Measurements from ENCODE around the gene DCLK2.

Gene DCLK2

DNA sequence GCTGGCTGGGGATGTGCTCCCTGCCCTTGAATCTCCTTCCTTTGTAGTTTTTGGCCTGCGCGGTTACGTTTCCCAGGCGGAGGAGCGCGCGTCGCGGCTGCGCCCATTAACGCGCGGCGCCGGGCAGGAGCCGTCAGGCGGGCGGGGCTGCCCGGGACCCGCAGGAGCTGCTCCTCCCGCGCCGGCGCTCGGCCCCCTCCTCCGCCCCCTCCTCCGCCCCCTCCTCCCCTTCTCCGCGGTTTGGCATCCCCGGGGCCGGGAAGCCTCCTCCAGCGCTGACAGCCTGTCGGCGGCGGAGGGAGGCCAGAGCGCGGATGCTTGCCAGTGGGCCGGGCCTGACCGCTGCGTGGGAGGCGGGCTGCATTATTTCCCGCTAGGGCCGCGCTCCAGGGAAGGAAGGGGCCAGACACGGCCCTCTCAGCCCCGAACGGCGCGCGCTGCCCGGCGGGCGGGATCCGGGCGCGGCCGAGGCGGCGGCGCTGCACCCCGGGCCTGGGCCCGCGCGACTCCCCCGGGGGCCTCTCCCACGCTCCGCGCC, at the start of gene DCLK2:
DCLK2 (plus strand) TSS at position 405 of the 538 bp plus-strand sequence. CDS start 583 bp downstream, outside the sequence.
- Mint-ChIP-seq H3K9me3 (no peaks in the 10 kb centered on the region), H3K4me1 (no peaks in the 10 kb centered on the region), H3K36me3 (no peaks in the 10 kb centered on the region), H3K27ac (no peak within 1 kb of the TSS), H3K27me3 (peaks cover 32% of the 10 kb centered on the region), H3K4me3 (peak within 1 kb of the TSS; percentile 72)

DNA sequence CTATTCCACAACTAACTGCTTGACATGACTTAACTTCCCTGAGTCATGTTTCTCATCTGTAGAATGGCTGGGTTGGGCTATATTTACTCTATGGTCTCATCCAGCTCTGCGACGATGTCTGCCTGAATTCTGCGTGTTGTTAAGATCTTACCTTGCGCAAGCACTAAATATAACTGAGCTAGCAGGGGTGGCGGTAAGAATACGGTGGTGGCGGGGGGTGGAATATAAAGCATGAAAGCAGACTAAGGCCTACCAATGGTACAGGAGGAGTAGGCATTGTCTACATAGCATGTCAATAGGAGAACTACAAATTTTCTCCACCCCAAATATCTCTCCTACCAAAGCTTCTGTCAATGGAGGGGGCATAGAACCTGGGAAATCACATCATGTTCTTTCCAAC, 45.7 kb upstream of the DCLK2 start:
- Mint-ChIP-seq H3K27ac (no peak overlapping the region), H3K27me3 (peaks cover 4% of the 10 kb centered on the region), H3K9me3 (peaks cover 9% of the 10 kb centered on the region), H3K36me3 (no peaks in the 10 kb centered on the region), H3K4me1 (no peaks in the 10 kb centered on the region), H3K4me3 (no peak overlapping the region)

DNA sequence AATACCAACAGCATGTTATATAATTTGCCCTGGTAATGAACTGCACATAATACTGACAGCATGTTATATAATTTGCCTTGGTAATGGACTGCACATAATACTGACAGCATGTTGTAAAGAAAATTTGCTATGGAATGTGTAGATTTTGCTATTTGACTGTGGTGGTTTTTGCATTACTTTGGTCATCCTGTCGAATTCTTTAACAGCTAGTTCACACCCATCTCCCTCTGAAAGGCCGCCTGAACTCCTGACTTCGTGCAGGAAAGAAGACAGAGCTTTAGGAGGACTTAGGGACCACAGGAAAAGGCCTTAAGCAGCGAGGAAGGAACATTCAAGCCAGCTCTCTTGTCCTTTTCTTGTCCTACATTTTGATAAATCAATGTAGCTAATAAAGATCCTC, 45.2 kb upstream of the DCLK2 start:
- Mint-ChIP-seq H3K27ac (no peak overlapping the region), H3K4me3 (no peak overlapping the region), H3K27me3 (peaks cover 4% of the 10 kb centered on the region), H3K4me1 (no peaks in the 10 kb centered on the region), H3K9me3 (peaks cover 4% of the 10 kb centered on the region), H3K36me3 (no peaks in the 10 kb centered on the region)

DNA sequence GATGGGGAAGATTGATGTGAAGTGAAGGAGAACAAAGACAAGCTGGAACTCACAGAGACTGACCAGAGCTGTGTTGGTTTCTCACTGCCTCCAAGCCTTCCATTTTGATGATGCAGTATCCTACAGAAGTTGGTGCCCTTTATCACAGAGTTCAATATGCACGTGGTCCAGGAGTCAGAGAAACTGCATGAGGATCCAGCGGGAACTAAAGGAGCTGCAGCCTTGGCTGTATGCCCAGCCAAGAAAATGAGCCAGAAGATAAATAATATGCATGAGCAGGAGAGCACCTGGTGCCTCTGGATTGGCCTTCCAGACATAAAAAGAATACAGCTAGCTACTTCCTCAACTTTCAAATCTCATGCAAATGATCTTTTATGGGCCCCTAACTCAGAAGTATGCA, 44.3 kb upstream of the DCLK2 start:
- H3K36me3 Mint-ChIP-seq = no peaks in the 10 kb centered on the region
- no peak overlapping the region for H3K4me3 Mint-ChIP-seq
- H3K27me3 Mint-ChIP-seq = peaks cover 4% of the 10 kb centered on the region
- H3K4me1 Mint-ChIP-seq = no peaks in the 10 kb centered on the region
- no peak overlapping the region for H3K27ac Mint-ChIP-seq
- H3K9me3 Mint-ChIP-seq = peaks cover 4% of the 10 kb centered on the region

DNA sequence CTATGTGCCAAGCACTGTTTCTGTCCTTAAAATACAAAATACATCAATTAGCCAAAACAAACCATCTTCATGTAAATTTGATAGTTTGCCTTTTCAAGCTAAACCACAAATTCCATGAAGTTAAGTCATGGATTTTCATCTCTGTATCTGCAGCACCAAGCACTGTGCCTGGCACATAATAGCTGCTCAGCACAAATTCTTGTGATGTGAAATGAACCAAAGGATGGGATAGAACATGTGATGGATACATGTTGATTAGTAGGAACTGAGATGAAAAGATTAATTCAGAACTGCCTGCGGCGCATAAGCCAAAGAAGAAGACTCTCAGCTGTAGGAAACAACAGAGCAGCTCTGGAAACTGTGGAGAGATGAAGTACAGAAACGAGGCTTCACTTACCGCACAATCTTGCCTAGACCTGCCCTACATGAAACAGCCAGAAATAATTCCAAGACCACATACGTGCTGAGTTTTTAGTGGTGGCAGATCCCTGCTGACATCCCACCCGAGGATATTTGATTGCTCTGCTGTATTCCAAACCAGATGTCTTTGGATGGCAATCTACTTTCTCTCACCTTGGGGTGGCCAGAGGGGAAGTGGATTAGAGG, 40.9 kb upstream of the DCLK2 start:
- H3K27ac Mint-ChIP-seq = no peak overlapping the region
- peaks cover 4% of the 10 kb centered on the region for H3K9me3 Mint-ChIP-seq
- H3K4me1 Mint-ChIP-seq = no peaks in the 10 kb centered on the region
- peaks cover 8% of the 10 kb centered on the region for H3K27me3 Mint-ChIP-seq
- no peaks in the 10 kb centered on the region for H3K36me3 Mint-ChIP-seq
- no peak overlapping the region for H3K4me3 Mint-ChIP-seq

DNA sequence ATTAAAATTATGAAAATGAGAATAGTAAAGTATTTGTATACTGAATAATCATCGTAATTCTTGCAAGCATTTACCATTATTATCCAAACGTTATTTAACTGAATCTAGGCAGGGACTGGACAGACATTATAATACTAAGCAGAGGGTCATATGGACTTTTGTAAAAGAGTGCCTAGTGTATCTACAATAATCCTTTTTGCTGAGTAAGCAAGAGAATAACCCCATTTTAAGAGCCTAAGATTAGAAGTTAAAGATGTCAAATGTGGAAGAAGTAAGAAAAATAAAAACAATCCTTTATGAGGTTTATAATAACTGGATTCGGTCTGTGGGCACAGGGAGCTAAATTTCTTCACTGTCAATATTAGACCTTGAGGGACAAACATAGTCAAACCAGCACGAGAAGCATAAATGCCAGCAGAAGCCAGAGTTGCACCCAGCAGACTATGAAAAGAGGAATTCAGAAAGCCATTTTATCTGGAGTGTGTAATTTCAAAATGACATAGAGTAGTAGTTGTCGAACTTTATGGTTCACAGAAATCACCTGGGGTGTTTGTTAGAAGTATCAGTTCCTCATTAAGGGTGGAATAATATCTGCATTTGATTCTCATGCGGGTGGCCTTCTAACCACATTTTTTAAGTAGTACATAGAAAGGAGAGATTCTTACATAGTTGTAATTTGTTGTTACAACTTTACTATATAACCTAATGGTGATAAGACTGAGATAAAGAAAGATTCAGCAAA, 39.7 kb upstream of the DCLK2 start:
- H3K27me3 Mint-ChIP-seq = peaks cover 8% of the 10 kb centered on the region
- H3K27ac Mint-ChIP-seq = no peak overlapping the region

DNA sequence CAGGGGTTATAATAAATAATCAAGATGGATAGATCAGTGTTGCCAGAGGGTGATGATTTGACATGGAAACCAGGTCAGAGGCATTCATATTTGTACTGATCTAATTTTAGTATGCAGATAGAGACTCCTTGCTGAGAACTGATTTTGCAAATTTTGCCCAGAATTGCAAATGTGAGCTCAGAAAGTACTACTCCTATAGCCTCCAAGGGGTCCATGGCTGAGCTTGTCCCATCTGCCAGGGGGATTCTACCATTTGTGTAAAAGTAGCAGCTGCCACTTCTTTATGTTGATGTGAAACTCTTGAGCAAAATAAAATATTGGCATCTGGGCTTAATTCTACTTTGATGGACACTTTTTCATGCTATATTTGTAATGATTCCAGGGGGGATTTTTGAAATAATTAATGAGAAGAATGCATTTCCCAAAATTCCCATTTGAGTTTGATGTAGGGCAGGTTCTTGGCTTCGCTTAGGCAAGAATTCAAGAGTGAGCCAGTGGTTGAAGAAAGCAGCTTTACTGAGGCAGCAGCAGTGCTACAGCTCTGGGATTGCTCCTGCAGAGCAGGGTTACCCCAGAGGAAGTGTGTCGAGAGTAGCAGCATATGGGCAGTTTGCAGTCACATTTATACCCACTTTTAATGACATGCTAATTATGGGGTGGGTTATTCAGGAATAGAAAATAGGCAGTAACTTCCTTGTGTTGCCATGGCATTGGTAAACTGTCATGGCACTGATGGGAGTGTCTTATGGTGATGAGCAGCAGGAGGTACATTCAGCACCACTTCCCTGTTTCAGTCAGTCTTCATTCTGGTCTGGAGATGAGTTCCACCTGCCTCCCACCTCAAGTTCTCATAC, 38.7 kb upstream of the DCLK2 start:
- H3K9me3 Mint-ChIP-seq = peaks cover 4% of the 10 kb centered on the region
- no peaks in the 10 kb centered on the region for H3K4me1 Mint-ChIP-seq
- no peak overlapping the region for H3K27ac Mint-ChIP-seq
- H3K4me3 Mint-ChIP-seq = no peak overlapping the region
- H3K27me3 Mint-ChIP-seq = peaks cover 9% of the 10 kb centered on the region
- H3K36me3 Mint-ChIP-seq = no peaks in the 10 kb centered on the region

More for the DNA sequence above, 39.7 kb upstream of the DCLK2 start:
- H3K4me1 Mint-ChIP-seq = no peaks in the 10 kb centered on the region
- no peaks in the 10 kb centered on the region for H3K36me3 Mint-ChIP-seq
- no peak overlapping the region for H3K4me3 Mint-ChIP-seq
- peaks cover 4% of the 10 kb centered on the region for H3K9me3 Mint-ChIP-seq

DNA sequence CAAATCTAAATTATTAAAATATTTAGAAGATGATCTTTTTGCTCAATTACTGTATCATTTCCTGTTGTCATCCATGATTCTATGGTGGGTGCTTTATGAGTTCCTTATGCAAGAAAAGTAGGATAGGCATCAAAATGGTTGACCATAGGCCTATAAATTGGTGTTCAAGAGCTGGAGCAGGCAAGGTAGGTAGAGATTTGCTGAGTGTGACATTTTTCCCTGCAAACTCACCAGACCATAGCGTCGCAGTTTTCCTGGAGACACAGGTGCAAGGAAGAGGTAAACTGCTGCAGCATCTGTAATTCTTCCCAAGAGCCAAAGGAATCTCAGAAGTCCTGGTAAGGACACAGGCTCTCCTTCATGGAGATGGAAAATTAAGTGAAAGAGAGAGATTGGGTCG, 33.7 kb upstream of the DCLK2 start:
- Mint-ChIP-seq H3K27me3 (peaks cover 10% of the 10 kb centered on the region), H3K4me1 (no peaks in the 10 kb centered on the region), H3K4me3 (no peak overlapping the region), H3K9me3 (no peaks in the 10 kb centered on the region), H3K27ac (no peak overlapping the region), H3K36me3 (no peaks in the 10 kb centered on the region)

DNA sequence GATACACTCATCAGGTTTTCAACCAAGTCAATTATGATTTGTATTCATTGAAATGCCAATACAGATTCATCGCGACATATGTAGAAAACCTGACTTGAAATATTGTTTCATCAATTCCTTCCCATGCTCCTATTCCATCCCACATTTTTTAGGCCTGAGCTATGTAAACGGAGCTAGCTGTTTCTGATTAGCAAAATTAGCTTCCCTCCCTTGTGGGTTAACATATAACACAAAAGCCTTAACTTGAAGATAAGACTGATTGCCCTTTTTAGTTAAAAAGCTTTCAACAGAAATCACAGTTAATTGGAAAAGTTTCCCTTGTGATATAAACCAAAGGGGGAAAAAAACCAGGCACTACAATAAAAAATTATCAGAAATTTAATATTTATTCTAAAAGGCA, 32.8 kb upstream of the DCLK2 start:
- Mint-ChIP-seq H3K27ac (no peak overlapping the region), H3K4me1 (no peaks in the 10 kb centered on the region), H3K9me3 (no peaks in the 10 kb centered on the region), H3K4me3 (no peak overlapping the region), H3K36me3 (no peaks in the 10 kb centered on the region), H3K27me3 (peaks cover 10% of the 10 kb centered on the region)

DNA sequence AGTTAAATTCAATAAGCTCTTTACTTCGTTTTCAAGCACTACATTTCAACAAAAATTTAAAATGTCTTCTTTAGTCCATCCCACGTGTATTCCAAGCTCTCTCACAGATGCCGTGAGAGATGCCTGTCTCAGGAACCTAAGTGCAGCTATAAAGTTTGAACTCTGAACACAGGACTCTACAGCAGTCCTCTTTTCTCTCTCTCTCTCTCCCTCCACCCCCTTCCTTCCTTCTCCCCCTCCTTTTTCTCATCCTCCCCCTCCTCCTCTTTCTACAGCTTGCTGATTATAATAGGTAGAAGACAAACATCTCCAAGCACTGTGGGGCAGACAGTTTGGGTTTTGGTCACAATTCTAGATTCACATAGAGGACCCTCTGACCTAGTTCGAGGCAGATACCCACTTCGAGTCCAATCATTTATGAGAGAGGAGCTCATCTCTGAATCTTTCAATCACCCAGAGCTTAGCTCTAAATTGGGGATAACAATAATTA, 31.5 kb upstream of the DCLK2 start:
- no peak overlapping the region for H3K4me3 Mint-ChIP-seq
- H3K27ac Mint-ChIP-seq = no peak overlapping the region
- no peaks in the 10 kb centered on the region for H3K36me3 Mint-ChIP-seq
- no peaks in the 10 kb centered on the region for H3K4me1 Mint-ChIP-seq
- H3K9me3 Mint-ChIP-seq = no peaks in the 10 kb centered on the region
- peaks cover 5% of the 10 kb centered on the region for H3K27me3 Mint-ChIP-seq

DNA sequence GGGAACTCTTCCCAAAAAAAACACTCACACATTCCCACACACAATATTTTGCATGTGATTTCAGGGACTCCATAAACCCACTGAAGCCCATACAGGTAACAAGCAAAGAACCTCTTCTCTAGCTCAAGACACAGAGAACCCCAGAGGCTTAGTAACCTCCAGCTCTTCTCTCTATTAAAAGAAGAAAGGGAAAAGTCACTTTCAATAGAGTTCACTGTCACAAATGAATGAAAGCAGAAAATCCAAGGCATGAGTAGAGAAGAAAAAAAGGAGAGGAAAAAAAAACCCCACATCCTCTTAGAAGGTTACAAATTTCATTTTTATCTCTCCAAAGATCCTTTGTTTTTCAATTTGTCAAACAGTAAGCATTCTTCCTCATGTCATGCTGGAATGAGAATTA, 30.7 kb upstream of the DCLK2 start:
- Mint-ChIP-seq H3K4me3 (no peak overlapping the region), H3K9me3 (no peaks in the 10 kb centered on the region), H3K4me1 (no peaks in the 10 kb centered on the region), H3K27ac (no peak overlapping the region), H3K27me3 (peaks cover 2% of the 10 kb centered on the region), H3K36me3 (no peaks in the 10 kb centered on the region)

DNA sequence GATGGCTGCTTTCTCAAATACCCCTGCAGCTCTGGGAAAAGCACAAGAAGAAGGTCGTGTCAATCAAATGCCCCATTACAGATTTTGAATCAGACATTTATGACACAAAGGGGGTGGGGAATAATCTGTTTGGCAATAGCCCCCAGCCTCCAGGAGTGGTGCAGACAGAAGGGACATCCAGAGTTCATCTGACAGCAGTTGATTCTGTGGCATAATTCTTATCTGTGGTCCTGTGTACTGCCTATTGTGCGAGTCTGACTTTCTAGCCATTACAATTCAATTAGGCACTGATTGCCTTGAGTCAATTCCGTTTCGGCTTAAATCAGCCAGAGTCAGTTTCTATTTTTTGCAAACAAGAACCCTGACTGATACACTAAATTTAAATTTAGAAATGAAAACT, 28.6 kb upstream of the DCLK2 start:
- H3K27ac Mint-ChIP-seq = no peak overlapping the region
- no peaks in the 10 kb centered on the region for H3K4me1 Mint-ChIP-seq
- no peaks in the 10 kb centered on the region for H3K36me3 Mint-ChIP-seq
- H3K4me3 Mint-ChIP-seq = no peak overlapping the region
- no peaks in the 10 kb centered on the region for H3K9me3 Mint-ChIP-seq
- H3K27me3 Mint-ChIP-seq = no peaks in the 10 kb centered on the region

DNA sequence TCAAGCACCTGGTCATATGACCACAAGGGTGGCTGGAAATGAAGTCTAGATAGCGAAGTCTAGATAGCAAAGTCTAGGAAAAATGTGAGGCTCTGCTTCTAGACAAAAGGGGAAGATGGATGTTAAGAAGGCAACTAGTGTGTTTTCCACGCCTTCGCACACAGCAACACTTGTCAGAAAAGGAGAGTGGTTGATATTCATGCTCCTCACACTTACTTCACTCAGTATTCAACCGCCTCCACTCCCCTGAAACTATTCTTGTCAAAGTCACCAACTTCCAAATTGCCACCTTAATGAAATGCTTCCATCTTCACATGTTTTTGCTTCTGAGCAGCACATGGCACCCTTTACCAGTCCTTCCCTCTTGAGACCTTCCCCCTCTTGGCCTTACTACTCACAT, 27.7 kb upstream of the DCLK2 start:
- no peak overlapping the region for H3K27ac Mint-ChIP-seq
- H3K4me3 Mint-ChIP-seq = no peak overlapping the region
- no peaks in the 10 kb centered on the region for H3K36me3 Mint-ChIP-seq
- no peaks in the 10 kb centered on the region for H3K9me3 Mint-ChIP-seq
- no peaks in the 10 kb centered on the region for H3K4me1 Mint-ChIP-seq
- H3K27me3 Mint-ChIP-seq = no peaks in the 10 kb centered on the region

DNA sequence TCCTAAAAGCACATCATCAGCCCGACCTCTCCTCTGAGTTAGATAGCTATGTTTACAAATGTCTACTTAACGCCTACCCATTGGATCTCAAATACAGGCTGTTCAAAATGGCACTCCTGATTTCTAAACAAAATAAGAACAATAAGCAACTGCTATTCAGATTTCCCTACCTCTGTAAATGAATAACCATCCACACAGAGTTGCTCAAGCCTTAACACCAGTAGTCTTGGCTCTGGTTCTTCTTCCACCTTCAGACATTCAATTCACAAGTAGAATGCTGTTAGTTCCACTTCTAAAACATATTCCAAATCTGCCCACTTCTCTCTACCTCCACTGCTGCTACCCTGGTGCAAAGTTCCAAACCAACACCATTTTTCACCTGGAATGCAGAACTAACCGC, 27.1 kb upstream of the DCLK2 start:
- H3K27ac Mint-ChIP-seq = no peak overlapping the region
- no peak overlapping the region for H3K4me3 Mint-ChIP-seq
- no peaks in the 10 kb centered on the region for H3K4me1 Mint-ChIP-seq
- H3K36me3 Mint-ChIP-seq = no peaks in the 10 kb centered on the region
- H3K27me3 Mint-ChIP-seq = no peaks in the 10 kb centered on the region
- no peaks in the 10 kb centered on the region for H3K9me3 Mint-ChIP-seq

DNA sequence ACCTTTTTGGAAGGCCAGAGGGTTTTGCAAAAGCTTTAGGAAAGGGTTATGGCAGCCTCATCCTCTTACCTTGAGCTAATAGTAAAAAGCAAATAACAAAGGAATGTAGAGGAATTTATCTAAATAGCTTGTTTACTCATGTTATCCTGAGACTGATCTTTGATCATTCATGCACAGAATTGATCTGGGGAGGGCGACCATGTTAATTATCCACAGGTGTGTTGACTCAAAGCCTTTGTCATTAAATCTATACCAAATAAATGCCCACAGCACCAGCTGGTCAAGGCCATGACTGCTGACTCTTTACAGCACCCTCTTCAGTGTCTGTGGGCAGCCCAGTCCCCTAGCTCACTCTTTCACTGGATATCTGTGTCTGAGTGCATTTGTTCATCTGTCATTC, 22.8 kb upstream of the DCLK2 start:
- Mint-ChIP-seq H3K9me3 (no peaks in the 10 kb centered on the region), H3K27me3 (peaks cover 3% of the 10 kb centered on the region), H3K36me3 (no peaks in the 10 kb centered on the region), H3K27ac (no peak overlapping the region), H3K4me3 (no peak overlapping the region), H3K4me1 (no peaks in the 10 kb centered on the region)

DNA sequence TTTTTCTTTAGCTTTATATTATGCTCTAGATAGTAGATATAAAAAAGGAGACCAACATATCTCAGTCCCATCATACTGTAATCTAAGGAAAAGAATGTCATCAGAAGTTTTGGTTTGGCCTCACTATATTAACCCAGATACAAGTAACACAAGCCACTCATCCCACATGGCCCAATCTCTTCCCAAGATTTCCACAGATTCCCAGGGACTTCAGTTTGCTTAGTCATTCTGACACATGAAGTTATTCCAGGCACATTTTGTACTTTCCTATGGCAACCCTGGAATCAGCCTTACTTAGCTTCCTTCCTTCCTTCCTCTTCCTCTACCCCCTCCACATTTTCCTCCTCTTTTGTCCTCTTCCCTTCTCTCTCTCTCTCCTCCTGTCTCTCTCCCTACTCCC, 21.7 kb upstream of the DCLK2 start:
- Mint-ChIP-seq H3K36me3 (no peaks in the 10 kb centered on the region), H3K4me3 (no peak overlapping the region), H3K27me3 (peaks cover 3% of the 10 kb centered on the region), H3K27ac (no peak overlapping the region), H3K4me1 (no peaks in the 10 kb centered on the region), H3K9me3 (no peaks in the 10 kb centered on the region)

All from activated naive CD4-positive, alpha-beta T cell treated with anti-CD3 and anti-CD28 coated beads, Interleukin-2, amount 50 U/mL, for 24 hours (primary cell).